ENCODE measurements around the gene FCN3. TPM values are rescaled to one million over a fixed set of nuclear protein-coding genes. Genes with fewer than 3 reads are reported as not detected.

The FCN3 gene
- total and polyA plus RNA-seq, 2 donors (not counting 3 experiments of a cell fraction or from before 2014, with no cell fraction given) = 0.15 TPM; not detected in 1

- dilution Hi-C loops (cut with MboI; ENCODE audit: extremely low pct_ligation_motif_present, low sequenced_read_pairs) = no loop called here
- POLR2A ChIA-PET = no interaction called here
- Histone ChIP-seq H3K9me1 (replicated peaks; ENCODE audit: control insufficient read depth, extremely low read depth, insufficient read depth, low read length) (no peaks in the 10 kb centered on the region), H3K9ac (replicated peaks; ENCODE audit: extremely low read depth, insufficient read depth, low read length) (peak within 1 kb of the TSS; percentile 87), H4K20me1 (replicated peaks; ENCODE audit: control insufficient read depth, extremely low read depth, insufficient read depth, low read length) (no peaks in the 10 kb centered on the region), H3K27ac (ENCODE audit: insufficient read depth, low read depth, low read length) (peak within 1 kb of the TSS; percentile 73), H3K4me3 (replicated peaks in 1 of 3; ENCODE audit: insufficient read depth in 1 of 3, low read depth in 1 of 3, low read length in 3 of 3) (peak within 1 kb of the TSS; percentile 46 to 80 (median 70)), H3K4me1 (ENCODE audit: control insufficient read depth, extremely low read depth, insufficient read depth, low read length) (peaks cover 21% of the 10 kb centered on the region), H3K4me2 (ENCODE audit: insufficient read depth, low read length) (peak within 1 kb of the TSS; percentile 84), H2AFZ (ENCODE audit: low read depth, low read length) (peak within 1 kb of the TSS; percentile 91), H3K79me2 (ENCODE audit: control insufficient read depth, insufficient read depth, low read length) (peaks cover 5% of the 10 kb centered on the region), H3K9me3 (replicated peaks; ENCODE audit: control insufficient read depth, insufficient read depth, low read length) (no peaks in the 10 kb centered on the region), H3K36me3 (ENCODE audit: control insufficient read depth in 2 of 2, extremely low read depth in 1 of 2, insufficient read depth in 2 of 2, low read length in 2 of 2) (no peaks in the 10 kb centered on the region), H3K27me3 (ENCODE audit: control insufficient read depth in 2 of 2, insufficient read depth in 2 of 2, low read length in 2 of 2) (no peaks in the 10 kb centered on the region)
- FAIRE-seq (peak; percentile 93), DNase-seq (ENCODE audit: low read depth, low spot score) (peak; percentile 93)
- TF ChIP-seq POLR2A (IDR thresholded peaks at IDR 0.05; ENCODE audit: low read depth, low read length) = no peak
- peak; percentile 61 for TF ChIP-seq JUN (IDR thresholded peaks at IDR 0.05; ENCODE audit: borderline replicate concordance, insufficient read depth, insufficient read length, low read depth)
- no peak for TF ChIP-seq MYC (IDR thresholded peaks at IDR 0.05; ENCODE audit: low read depth, low read length)
- TF ChIP-seq EZH2 (IDR thresholded peaks at IDR 0.05; ENCODE audit: borderline replicate concordance, low read depth, low read length, severe bottlenecking) = no peak
- TF ChIP-seq FOS (IDR thresholded peaks at IDR 0.05; ENCODE audit: borderline replicate concordance, insufficient read depth, low read length) = peak; percentile 88
- TF ChIP-seq MAX (IDR thresholded peaks at IDR 0.05; ENCODE audit: insufficient read depth, insufficient read length) = no peak
- TF ChIP-seq CTCF (IDR thresholded peaks at IDR 0.05; ENCODE audit: extremely low read depth in 1 of 2, insufficient read depth in 1 of 2, low read depth in 1 of 2, low read length in 2 of 2) = peak; percentile 66 to 72
- peak; percentile 10 for TF ChIP-seq POLR2AphosphoS5 (IDR thresholded peaks at IDR 0.05; ENCODE audit: insufficient read depth, low read depth, low read length)
- CTCF ChIA-PET = interaction anchor here (0.7 to 7.4 kb wide), 13 partner anchors 20 to 348 kb away, joined by 3 to 161 read pairs (median 6); partner anchors contain the start of gene MAP3K6
- BruUV-seq (replicated peaks) = no TSS peak
- intact Hi-C loops (cut with micrococcal nuclease) = loop anchor here (1.0 to 10.0 kb wide), 7 partner anchors 26 to 350 kb away; partner anchors contain the start of genes MAP3K6 and TMEM222
These were observed 17.6 kb upstream of the FCN3 start, which contains the start of gene GPR3 for GRCh38 chr1:27392096-27392777. Gene GPR3, plus strand, starts transcription at chr1:27392622. Its CDS starts 1,177 bp downstream, at chr1:27393799.
